ENCODE results near the gene PPCDC.

PPCDC gene

GRCh38 chr15:75023181-75023871, at the start of gene PPCDC:
Gene PPCDC (plus strand): TSS chr15:75023590. CDS start chr15:75028319, 4,729 bp downstream.
- Histone ChIP-seq H3K27me3 (ENCODE audit: control insufficient read depth in 2 of 2, insufficient read depth in 2 of 2, low read length in 2 of 2) (no peaks in the 10 kb centered on the region), H3K36me3 (ENCODE audit: control insufficient read depth in 2 of 2, insufficient read depth in 2 of 2, low read length in 2 of 2) (no peaks in the 10 kb centered on the region), H3K27ac (ENCODE audit: low read depth in 2 of 2, low read length in 2 of 2) (peak within 1 kb of the TSS; percentile 78 to 90), H3K9ac (ENCODE audit: low read depth in 1 of 2, low read length in 2 of 2) (peak within 1 kb of the TSS; percentile 95 to 99), H3K4me1 (ENCODE audit: control insufficient read depth in 2 of 2, insufficient read depth in 2 of 2, low read length in 2 of 2) (peaks cover 14% of the 10 kb centered on the region in 2 donors), H3K9me3 (ENCODE audit: control insufficient read depth in 2 of 2, low read length in 2 of 2) (no peaks in the 10 kb centered on the region), H3K4me3 (ENCODE audit: low read length in 2 of 2) (peak within 1 kb of the TSS; percentile 95 to 97)

GRCh38 chr15:74976159-74976558, 47.2 kb upstream of the PPCDC start:
- Histone ChIP-seq H3K27me3 (ENCODE audit: control insufficient read depth in 2 of 2, insufficient read depth in 2 of 2, low read length in 2 of 2) (no peaks in the 10 kb centered on the region), H3K4me3 (ENCODE audit: low read length in 2 of 2) (no peak overlapping the region), H3K27ac (ENCODE audit: low read depth in 2 of 2, low read length in 2 of 2) (no peak overlapping the region), H3K36me3 (ENCODE audit: control insufficient read depth in 2 of 2, insufficient read depth in 2 of 2, low read length in 2 of 2) (no peaks in the 10 kb centered on the region), H3K9ac (ENCODE audit: low read depth in 1 of 2, low read length in 2 of 2) (no peak overlapping the region), H3K4me1 (ENCODE audit: control insufficient read depth in 2 of 2, insufficient read depth in 2 of 2, low read length in 2 of 2) (no peaks in the 10 kb centered on the region), H3K9me3 (ENCODE audit: control insufficient read depth in 2 of 2, low read length in 2 of 2) (no peaks in the 10 kb centered on the region)

GRCh38 chr15:74977599-74977998, 45.8 kb upstream of the PPCDC start:
- Histone ChIP-seq H3K27ac (ENCODE audit: low read depth in 2 of 2, low read length in 2 of 2) (no peak overlapping the region), H3K9ac (ENCODE audit: low read depth in 1 of 2, low read length in 2 of 2) (no peak overlapping the region), H3K9me3 (ENCODE audit: control insufficient read depth in 2 of 2, low read length in 2 of 2) (no peaks in the 10 kb centered on the region), H3K4me3 (ENCODE audit: low read length in 2 of 2) (no peak overlapping the region), H3K4me1 (ENCODE audit: control insufficient read depth in 2 of 2, insufficient read depth in 2 of 2, low read length in 2 of 2) (no peaks in the 10 kb centered on the region), H3K36me3 (ENCODE audit: control insufficient read depth in 2 of 2, insufficient read depth in 2 of 2, low read length in 2 of 2) (no peaks in the 10 kb centered on the region), H3K27me3 (ENCODE audit: control insufficient read depth in 2 of 2, insufficient read depth in 2 of 2, low read length in 2 of 2) (no peaks in the 10 kb centered on the region)

- no peak overlapping the region for H3K27ac ChIP-seq (ENCODE audit: low read depth in 2 of 2, low read length in 2 of 2)
- H3K9ac ChIP-seq (ENCODE audit: low read depth in 1 of 2, low read length in 2 of 2) = no peak overlapping the region
- no peaks in the 10 kb centered on the region for H3K27me3 ChIP-seq (ENCODE audit: control insufficient read depth in 2 of 2, insufficient read depth in 2 of 2, low read length in 2 of 2)
Measured at GRCh38 chr15:74978077-74978476, 45.3 kb upstream of the PPCDC start.

GRCh38 chr15:74978503-74978902, 44.9 kb upstream of the PPCDC start:
- Histone ChIP-seq H3K27ac (ENCODE audit: low read depth in 2 of 2, low read length in 2 of 2) (no peak overlapping the region), H3K4me3 (ENCODE audit: low read length in 2 of 2) (no peak overlapping the region), H3K9me3 (ENCODE audit: control insufficient read depth in 2 of 2, low read length in 2 of 2) (no peaks in the 10 kb centered on the region), H3K27me3 (ENCODE audit: control insufficient read depth in 2 of 2, insufficient read depth in 2 of 2, low read length in 2 of 2) (no peaks in the 10 kb centered on the region), H3K36me3 (ENCODE audit: control insufficient read depth in 2 of 2, insufficient read depth in 2 of 2, low read length in 2 of 2) (no peaks in the 10 kb centered on the region), H3K4me1 (ENCODE audit: control insufficient read depth in 2 of 2, insufficient read depth in 2 of 2, low read length in 2 of 2) (no peaks in the 10 kb centered on the region), H3K9ac (ENCODE audit: low read depth in 1 of 2, low read length in 2 of 2) (no peak overlapping the region)

More at GRCh38 chr15:74978077-74978476, 45.3 kb upstream of the PPCDC start:
- H3K36me3 ChIP-seq (ENCODE audit: control insufficient read depth in 2 of 2, insufficient read depth in 2 of 2, low read length in 2 of 2) = no peaks in the 10 kb centered on the region
- H3K9me3 ChIP-seq (ENCODE audit: control insufficient read depth in 2 of 2, low read length in 2 of 2) = no peaks in the 10 kb centered on the region
- H3K4me1 ChIP-seq (ENCODE audit: control insufficient read depth in 2 of 2, insufficient read depth in 2 of 2, low read length in 2 of 2) = no peaks in the 10 kb centered on the region
- no peak overlapping the region for H3K4me3 ChIP-seq (ENCODE audit: low read length in 2 of 2)

GRCh38 chr15:74982183-74982582, 41.2 kb upstream of the PPCDC start:
- Histone ChIP-seq H3K27me3 (ENCODE audit: control insufficient read depth in 2 of 2, insufficient read depth in 2 of 2, low read length in 2 of 2) (no peaks in the 10 kb centered on the region), H3K4me1 (ENCODE audit: control insufficient read depth in 2 of 2, insufficient read depth in 2 of 2, low read length in 2 of 2) (peaks cover 0 to 2% of the 10 kb centered on the region in 2 donors), H3K36me3 (ENCODE audit: control insufficient read depth in 2 of 2, insufficient read depth in 2 of 2, low read length in 2 of 2) (no peaks in the 10 kb centered on the region), H3K9me3 (ENCODE audit: control insufficient read depth in 2 of 2, low read length in 2 of 2) (no peaks in the 10 kb centered on the region), H3K9ac (ENCODE audit: low read depth in 1 of 2, low read length in 2 of 2) (no peak overlapping the region), H3K4me3 (ENCODE audit: low read length in 2 of 2) (no peak overlapping the region), H3K27ac (ENCODE audit: low read depth in 2 of 2, low read length in 2 of 2) (no peak overlapping the region)

GRCh38 chr15:74983725-74984231, 39.6 kb upstream of the PPCDC start:
- Histone ChIP-seq H3K27ac (ENCODE audit: low read depth in 2 of 2, low read length in 2 of 2) (peak overlapping the region in 1 of 2 donors; percentile 56), H3K4me1 (ENCODE audit: control insufficient read depth in 2 of 2, insufficient read depth in 2 of 2, low read length in 2 of 2) (peaks cover 0 to 2% of the 10 kb centered on the region in 2 donors), H3K4me3 (ENCODE audit: low read length in 2 of 2) (no peak overlapping the region), H3K27me3 (ENCODE audit: control insufficient read depth in 2 of 2, insufficient read depth in 2 of 2, low read length in 2 of 2) (peaks cover 0 to 2% of the 10 kb centered on the region in 2 donors), H3K36me3 (ENCODE audit: control insufficient read depth in 2 of 2, insufficient read depth in 2 of 2, low read length in 2 of 2) (no peaks in the 10 kb centered on the region), H3K9me3 (ENCODE audit: control insufficient read depth in 2 of 2, low read length in 2 of 2) (no peaks in the 10 kb centered on the region), H3K9ac (ENCODE audit: low read depth in 1 of 2, low read length in 2 of 2) (no peak overlapping the region)

GRCh38 chr15:74988007-74988800, 35.2 kb upstream of the PPCDC start:
- peaks cover 0 to 2% of the 10 kb centered on the region in 2 donors for H3K4me1 ChIP-seq (ENCODE audit: control insufficient read depth in 2 of 2, insufficient read depth in 2 of 2, low read length in 2 of 2)
- H3K27ac ChIP-seq (ENCODE audit: low read depth in 2 of 2, low read length in 2 of 2) = no peak overlapping the region
- H3K9me3 ChIP-seq (ENCODE audit: control insufficient read depth in 2 of 2, low read length in 2 of 2) = no peaks in the 10 kb centered on the region
- no peak overlapping the region for H3K4me3 ChIP-seq (ENCODE audit: low read length in 2 of 2)
- no peak overlapping the region for H3K9ac ChIP-seq (ENCODE audit: low read depth in 1 of 2, low read length in 2 of 2)
- H3K36me3 ChIP-seq (ENCODE audit: control insufficient read depth in 2 of 2, insufficient read depth in 2 of 2, low read length in 2 of 2) = no peaks in the 10 kb centered on the region
- peaks cover 2 to 4% of the 10 kb centered on the region in 2 donors for H3K27me3 ChIP-seq (ENCODE audit: control insufficient read depth in 2 of 2, insufficient read depth in 2 of 2, low read length in 2 of 2)

GRCh38 chr15:74989527-74989926, 33.9 kb upstream of the PPCDC start:
- H3K9ac ChIP-seq (ENCODE audit: low read depth in 1 of 2, low read length in 2 of 2) = no peak overlapping the region
- no peaks in the 10 kb centered on the region for H3K36me3 ChIP-seq (ENCODE audit: control insufficient read depth in 2 of 2, insufficient read depth in 2 of 2, low read length in 2 of 2)
- no peaks in the 10 kb centered on the region for H3K9me3 ChIP-seq (ENCODE audit: control insufficient read depth in 2 of 2, low read length in 2 of 2)
- peaks cover 2 to 4% of the 10 kb centered on the region in 2 donors for H3K27me3 ChIP-seq (ENCODE audit: control insufficient read depth in 2 of 2, insufficient read depth in 2 of 2, low read length in 2 of 2)
- H3K27ac ChIP-seq (ENCODE audit: low read depth in 2 of 2, low read length in 2 of 2) = no peak overlapping the region
- H3K4me3 ChIP-seq (ENCODE audit: low read length in 2 of 2) = no peak overlapping the region
- no peaks in the 10 kb centered on the region for H3K4me1 ChIP-seq (ENCODE audit: control insufficient read depth in 2 of 2, insufficient read depth in 2 of 2, low read length in 2 of 2)

- no peak overlapping the region for H3K9ac ChIP-seq (ENCODE audit: low read depth in 1 of 2, low read length in 2 of 2)
- H3K36me3 ChIP-seq (ENCODE audit: control insufficient read depth in 2 of 2, insufficient read depth in 2 of 2, low read length in 2 of 2) = no peaks in the 10 kb centered on the region
- H3K4me3 ChIP-seq (ENCODE audit: low read length in 2 of 2) = no peak overlapping the region
- peaks cover 3 to 5% of the 10 kb centered on the region in 2 donors for H3K4me1 ChIP-seq (ENCODE audit: control insufficient read depth in 2 of 2, insufficient read depth in 2 of 2, low read length in 2 of 2)
- H3K9me3 ChIP-seq (ENCODE audit: control insufficient read depth in 2 of 2, low read length in 2 of 2) = no peaks in the 10 kb centered on the region
- no peak overlapping the region for H3K27ac ChIP-seq (ENCODE audit: low read depth in 2 of 2, low read length in 2 of 2)
- H3K27me3 ChIP-seq (ENCODE audit: control insufficient read depth in 2 of 2, insufficient read depth in 2 of 2, low read length in 2 of 2) = peaks cover 5 to 8% of the 10 kb centered on the region in 2 donors
Measured at GRCh38 chr15:74992619-74993018, 30.8 kb upstream of the PPCDC start.

Measured in mucosa of rectum (tissue), 2 donors.